Endothelial cell of umbilical vein (primary cell): ENCODE data around the gene EMID1. TPM values are rescaled to one million over a fixed set of nuclear protein-coding genes. Genes with fewer than 3 reads are reported as not detected.

Experiments used
- BruUV-seq: library from RNA; stranded (reverse); fragments of 400-500 nt; replicated peaks from 2 replicates; lab custom pipeline; 2021; lab: Mats Ljungman, UMichigan
- CTCF ChIA-PET: fragments of 300-600, 350-600 bp; sonication (Branson Sonifier 250); formaldehyde crosslinking; loops from one replicate; lab custom pipeline; 2021; ENCODE audit warnings: antibody characterized with exemption, inconsistent platforms; lab: Charles Lee
- POLR2A ChIA-PET: fragments of 300-600, 350-600 bp; sonication (Branson Sonifier 250); formaldehyde crosslinking; loops from one replicate; lab custom pipeline; 2021; ENCODE audit warnings: antibody characterized with exemption, inconsistent platforms; lab: Charles Lee
- DNase-seq: peaks from one replicate; pipeline ENCODE4 v3.0.0-alpha.2; 2011; ENCODE audit warnings: low read depth, low spot score
- FAIRE-seq: peaks from 2 replicates; lab custom pipeline; 2011; peaks lifted over from hg19 to GRCh38; lab: Jason Lieb, UNC
- H2AFZ ChIP-seq: 2 replicates; pipeline ENCODE4 v1.6.0; 2012; ENCODE audit warnings: low read depth, low read length, control low read depth, inconsistent platforms
- H3K27ac ChIP-seq: 2 replicates; pipeline ENCODE4 v1.5.1; 2011; ENCODE audit warnings: low read depth, mild to moderate bottlenecking, control low read depth, low read length, moderate library complexity; ENCODE audit not compliant: insufficient read depth
- H3K27me3 ChIP-seq, 2 experiments: 2 replicates each; pipeline versions ENCODE4 v1.6.0 to v1.6.1; 2011; ENCODE audit warnings: low read length in 2 of 2, mixed read lengths in 1 of 2; ENCODE audit not compliant: control insufficient read depth in 2 of 2, insufficient read depth in 2 of 2
- H3K36me3 ChIP-seq, 2 experiments: 2 replicates in 1 of 2; 3 replicates in 1 of 2; pipeline ENCODE4 v1.5.1; 2011; ENCODE audit warnings: low read length in 2 of 2, mild to moderate bottlenecking in 1 of 2, moderate library complexity in 1 of 2; ENCODE audit not compliant: control insufficient read depth in 2 of 2, insufficient read depth in 2 of 2; ENCODE audit errors: extremely low read depth in 1 of 2
- H3K4me1 ChIP-seq: 3 replicates; pipeline ENCODE4 v1.5.1; 2011; ENCODE audit warnings: mild to moderate bottlenecking, low read length; ENCODE audit not compliant: control insufficient read depth, insufficient read depth; ENCODE audit errors: extremely low read depth
- H3K4me2 ChIP-seq: 2 replicates; pipeline ENCODE4 v1.6.1; 2011; ENCODE audit warnings: low read length, control low read depth, mixed read lengths; ENCODE audit not compliant: insufficient read depth
- H3K4me3 ChIP-seq, 3 experiments: fragments of 200-600 bp in 1 of 3; sonication (generic), shearing (Covaris generic) in 1 of 3; replicated peaks in 1 of 3; 2 replicates each; pipeline ENCODE4 v1.5.1; 2011 to 2016; ENCODE audit warnings: control low read depth in 3 of 3, low read length in 3 of 3, mild to moderate bottlenecking in 2 of 3, inconsistent platforms in 1 of 3, low read depth in 1 of 3, moderate library complexity in 1 of 3; ENCODE audit not compliant: insufficient read depth in 1 of 3
- H3K79me2 ChIP-seq: 2 replicates; pipeline ENCODE4 v1.6.0; 2012; ENCODE audit warnings: low read length, inconsistent platforms; ENCODE audit not compliant: control insufficient read depth, insufficient read depth
- H3K9ac ChIP-seq: replicated peaks from 2 replicates; pipeline ENCODE3; 2011; ENCODE audit warnings: low read length, control low read depth; ENCODE audit not compliant: insufficient read depth; ENCODE audit errors: extremely low read depth
- H3K9me1 ChIP-seq: replicated peaks from 3 replicates; pipeline ENCODE4 v1.6.0; 2011; ENCODE audit warnings: mild to moderate bottlenecking, low read length; ENCODE audit not compliant: control insufficient read depth, insufficient read depth; ENCODE audit errors: extremely low read depth
- H3K9me3 ChIP-seq: replicated peaks from 2 replicates; pipeline ENCODE4 v1.5.1; 2012; ENCODE audit warnings: low read length, inconsistent platforms; ENCODE audit not compliant: control insufficient read depth, insufficient read depth
- H4K20me1 ChIP-seq: replicated peaks from 2 replicates; pipeline ENCODE3; 2011; ENCODE audit warnings: mild to moderate bottlenecking, low read length; ENCODE audit not compliant: control insufficient read depth, insufficient read depth; ENCODE audit errors: extremely low read depth
- CTCF ChIP-seq, 2 donors: IDR thresholded peaks; 1 replicate in 1 of 2; 2 replicates in 1 of 2; pipeline ENCODE4 v1.5.1; 2011; ENCODE audit warnings: low read length in 2 of 2, mild to moderate bottlenecking in 2 of 2, moderate library complexity in 2 of 2, control low read depth in 1 of 2, inconsistent platforms in 1 of 2, low read depth in 1 of 2; ENCODE audit not compliant: insufficient read depth in 1 of 2; ENCODE audit errors: extremely low read depth in 1 of 2
- EZH2 ChIP-seq: IDR thresholded peaks from 2 replicates; pipeline ENCODE4 v1.6.1; 2012; ENCODE audit warnings: borderline replicate concordance, low read depth, mild to moderate bottlenecking, moderate library complexity, low read length, inconsistent platforms; ENCODE audit not compliant: severe bottlenecking
- FOS ChIP-seq: IDR thresholded peaks from 2 replicates; pipeline ENCODE4 v1.6.1; 2011; ENCODE audit warnings: mild to moderate bottlenecking, low read length, moderate library complexity, borderline replicate concordance; ENCODE audit not compliant: insufficient read depth
- GATA2 ChIP-seq: IDR thresholded peaks from 2 replicates; pipeline ENCODE4 v1.7.0; 2011; ENCODE audit warnings: low read depth, mild to moderate bottlenecking, moderate library complexity, mixed read lengths, low read length; ENCODE audit not compliant: insufficient read length, insufficient read depth
- JUN ChIP-seq: IDR thresholded peaks from 2 replicates; pipeline ENCODE4 v1.6.1; 2011; ENCODE audit warnings: borderline replicate concordance, low read depth; ENCODE audit not compliant: insufficient read length, insufficient read depth
- MAX ChIP-seq: IDR thresholded peaks from 2 replicates; pipeline ENCODE4 v1.6.1; 2011; ENCODE audit not compliant: insufficient read depth, insufficient read length
- MYC ChIP-seq: IDR thresholded peaks from one replicate; pipeline ENCODE4 v1.6.1; 2011; ENCODE audit warnings: mild to moderate bottlenecking, low read depth, low read length
- POLR2A ChIP-seq: IDR thresholded peaks from 2 replicates; pipeline ENCODE4 v1.6.1; 2012; ENCODE audit warnings: low read depth, mild to moderate bottlenecking, control low read depth, low read length
- POLR2AphosphoS5 ChIP-seq: IDR thresholded peaks from 2 replicates; pipeline ENCODE4 v1.6.1; 2012; ENCODE audit warnings: low read depth, mild to moderate bottlenecking, control low read depth, low read length, moderate library complexity; ENCODE audit not compliant: insufficient read depth
- dilution Hi-C: fragments of 300-500 bp; cut with MboI; formaldehyde crosslinking; loops from one replicate; pipeline ENCODE4 v1.15.0; 2019; ENCODE audit warnings: low sequenced_read_pairs; ENCODE audit not compliant: extremely low pct_ligation_motif_present
- intact Hi-C: fragments of 100-400 bp; cut with micrococcal nuclease; formaldehyde crosslinking; loops from one replicate; pipeline ENCODE4 v1.10.0; 2022
- polyA plus RNA-seq, 4 experiments: library from polyadenylated mRNA; depleted of rRNA in 3 of 4; stranded (reverse) in 3 of 4; unstranded in 1 of 4; fragments of >200 nt; gene quantifications; 2 replicates each; pipeline versions ENCODE4 v1.2.1 to v1.2.3, GENCODE V29; 2011 to 2012; ENCODE audit warnings: missing spikeins in 1 of 4
- total RNA-seq: library from RNA; stranded (reverse); gene quantifications from 2 replicates; pipeline ENCODE4 v1.2.3, GENCODE V29; 2021

Gene EMID1
- total and polyA plus RNA-seq, 2 donors (not counting 3 experiments of a cell fraction or from before 2014, with no cell fraction given): 0.51 to 0.75 TPM

GRCh38 chr22:29195964-29196666, 9.6 kb upstream of the EMID1 start:
- POLR2A ChIA-PET: no interaction called here

More at GRCh38 chr22:29195964-29196666, 9.6 kb upstream of the EMID1 start:
- Histone ChIP-seq H3K9ac (no peak overlapping the region), H3K27me3 (no peaks in the 10 kb centered on the region), H4K20me1 (no peaks in the 10 kb centered on the region), H3K9me3 (no peaks in the 10 kb centered on the region), H3K79me2 (no peaks in the 10 kb centered on the region), H3K9me1 (no peaks in the 10 kb centered on the region), H2AFZ (no peak overlapping the region), H3K4me2 (no peak overlapping the region), H3K36me3 (no peaks in the 10 kb centered on the region), H3K4me1 (no peaks in the 10 kb centered on the region), H3K27ac (no peak overlapping the region), H3K4me3 (no peak overlapping the region)
- intact Hi-C loops (no loop called here), dilution Hi-C loops (no loop called here)
- DNase-seq (no peak), FAIRE-seq (no peak)
- CTCF ChIA-PET: interaction anchor here (1.2 to 1.4 kb wide), 2 partner anchors 38 to 49 kb away, joined by 4 to 5 read pairs; no protein-coding TSS in a partner anchor
- TF ChIP-seq MYC (no peak), CTCF (IDR thresholded peaks at IDR 0.05; ENCODE audit: extremely low read depth in 1 of 2, insufficient read depth in 1 of 2, low read depth in 1 of 2, low read length in 2 of 2) (no peak), FOS (no peak), JUN (no peak), MAX (no peak), GATA2 (no peak), POLR2AphosphoS5 (no peak), POLR2A (no peak), EZH2 (no peak)
- BruUV-seq: no TSS peak
